K562 (cell line): ENCODE measurements around the gene DUXB. TPM values are rescaled to one million over a fixed set of nuclear protein-coding genes. Genes with fewer than 3 reads are reported as not detected.

ENCODE experiments used
- BRD4 ChIP-seq: fragments of 200-600 bp; sonication (generic); IDR thresholded peaks from 2 replicates; pipeline ENCODE4 v1.6.1; 2017; ENCODE audit warnings: inconsistent platforms
- GTF2A2 ChIP-seq: IDR thresholded peaks from 2 replicates; pipeline ENCODE4 v1.6.1; 2016; ENCODE audit warnings: mild to moderate bottlenecking, missing genetic modification characterization, missing compliant biosample characterization
- HMG20A ChIP-seq: fragments of 450-650 bp; formaldehyde crosslinking; conservative IDR thresholded peaks from 2 replicates; pipeline ENCODE4 v1.4.0; 2020; ENCODE audit warnings: mild to moderate bottlenecking, mixed read lengths
- RAD21 ChIP-seq, 2 experiments: fragments of 250-450 bp in 1 of 2; fragments of 450-650 bp in 1 of 2; sonication (Bioruptor Pico) in 1 of 2; formaldehyde crosslinking in 1 of 2; IDR thresholded peaks in 1 of 2; conservative IDR thresholded peaks in 1 of 2; 2 replicates each; pipeline versions ENCODE4 v1.4.0 to v1.8.0; 2020 to 2022; ENCODE audit warnings: mild to moderate bottlenecking in 2 of 2, moderate library complexity in 1 of 2
- STAT5B ChIP-seq: fragments of 250-450 bp; sonication (Bioruptor Pico); IDR thresholded peaks from 2 replicates; pipeline ENCODE4 v1.8.0; 2021; ENCODE audit warnings: mild to moderate bottlenecking, inconsistent platforms
- ZMIZ1 ChIP-seq, 2 experiments: fragments of 150-350 bp in 1 of 2; IDR thresholded peaks; 2 replicates each; pipeline ENCODE4 v1.6.1; 2012 to 2016; ENCODE audit warnings: low read depth in 2 of 2, low read length in 2 of 2, mild to moderate bottlenecking in 1 of 2, moderate library complexity in 1 of 2
- ZNF3 ChIP-seq: fragments of 250-450 bp; sonication (Bioruptor Pico); IDR thresholded peaks from 2 replicates; pipeline ENCODE4 v1.5.0; 2021; ENCODE audit warnings: mild to moderate bottlenecking, moderate library complexity
- ZNF79 ChIP-seq: fragments of 250-450 bp; sonication (Bioruptor Pico); IDR thresholded peaks from 2 replicates; pipeline ENCODE4 v1.4.0; 2020; ENCODE audit warnings: low read depth, mild to moderate bottlenecking, moderate library complexity
- polyA plus RNA-seq, 8 experiments: library from polyadenylated mRNA; depleted of rRNA in 4 of 8; stranded (reverse) in 5 of 8; unstranded in 3 of 8; fragments of >200 nt; fragmentation: Nextera tagmentation in 2 of 8; fragmentation: Illumina TruSeq in 1 of 8; extraction: Ambion mirVana in 2 of 8; extraction: Trizol in 1 of 8; gene quantifications; 2 replicates each; pipeline versions ENCODE4 v1.2.1 to v1.2.3, GENCODE V29; 2011 to 2014; ENCODE audit warnings: inconsistent platforms in 1 of 8, missing spikeins in 1 of 8
- total RNA-seq, 7 experiments: library from RNA; depleted of rRNA in 6 of 7; stranded (reverse); fragments of >200 nt in 6 of 7; fragmentation: Illumina TruSeq in 2 of 7; extraction: Trizol in 2 of 7; gene quantifications; 2 replicates each; pipeline versions ENCODE4 v1.2.1 to v1.2.3, GENCODE V29; 2011 to 2021; ENCODE audit warnings: low replicate concordance in 1 of 7

DUXB gene
- total and polyA plus RNA-seq, 9 of the 15 experiments (the other 6 are each of a cell fraction or from before 2014, with no cell fraction given), result not detected

GRCh38 chr16:75702242-75702641 is 981 bp upstream of the DUXB start (continued):
- TF ChIP-seq ZMIZ1 (IDR thresholded peaks at IDR 0.05; ENCODE audit: low read depth in 2 of 2, low read length in 2 of 2) (0 out of 4 replicates have a peak, but pooled peaks of 1 of the 2 experiments have one; percentile 62), RAD21 (CRISPR knock-in tag; conservative IDR thresholded peaks at IDR 0.05 in 1 of 2, IDR thresholded peaks at IDR 0.05 in 1 of 2) (no peak), HMG20A (CRISPR knock-in tag) (no peak), GTF2A2 (tag) (no peak), ZNF79 (no peak), ZNF3 (CRISPR knock-in tag) (no peak), STAT5B (CRISPR knock-in tag) (no peak), BRD4 (no peak)
